Measurements from ENCODE around the gene NHP2. TPM values are rescaled to one million over a fixed set of nuclear protein-coding genes. Genes with fewer than 3 reads are reported as not detected.

Gene NHP2
- total RNA-seq, 4 donors from 2014 or later = 157 to 261 (median 241) TPM

GRCh38 chr5:178125253-178125906, 28.3 kb downstream of the NHP2 start:
- intact Hi-C loops (cut with DNase I; ENCODE audit: low total_unique reads) = loop anchor here (10.0 kb wide), 1 partner anchor 499 kb away; the partner anchor contains the start of gene CLK4

GRCh38 chr5:178123966-178124925, 29.4 kb downstream of the NHP2 start:
- H3K36me3 ChIP-seq = no peaks in the 10 kb centered on the region
- H3K4me3 ChIP-seq = no peak overlapping the region
- no peak for DNase-seq
- in situ Hi-C loops (cut with MboI; ENCODE audit: low sequenced_read_pairs in 4 of 4) (no loop called here), intact Hi-C loops (cut with DNase I; ENCODE audit: low total_unique reads) (loop anchor here (5.0 to 10.0 kb wide), 3 partner anchors 83 to 501 kb away; partner anchors contain the start of gene CLK4)
- peaks cover 37 to 38% of the 10 kb centered on the region in 2 donors for H3K4me1 ChIP-seq
- no peak overlapping the region for H3K27ac ChIP-seq
- no peaks in the 10 kb centered on the region for H3K9me3 ChIP-seq
- no peak for ATAC-seq
- no peak for TF ChIP-seq CTCF (IDR thresholded peaks at IDR 0.05 in 4 of 5, conservative IDR thresholded peaks at IDR 0.05 in 1 of 5)
- no peak for TF ChIP-seq POLR2A (IDR thresholded peaks at IDR 0.05)
- no peaks in the 10 kb centered on the region for H3K27me3 ChIP-seq

More at GRCh38 chr5:178125253-178125906, 28.3 kb downstream of the NHP2 start:
- ATAC-seq (no peak), DNase-seq (no peak)
- Histone ChIP-seq H3K36me3 (no peaks in the 10 kb centered on the region), H3K9me3 (no peaks in the 10 kb centered on the region), H3K4me3 (no peak overlapping the region), H3K27me3 (no peaks in the 10 kb centered on the region), H3K4me1 (peaks cover 34 to 39% of the 10 kb centered on the region in 2 donors), H3K27ac (no peak overlapping the region)
- in situ Hi-C loops (cut with MboI; ENCODE audit: low sequenced_read_pairs in 4 of 4) = no loop called here
- TF ChIP-seq POLR2A (IDR thresholded peaks at IDR 0.05) (no peak), CTCF (IDR thresholded peaks at IDR 0.05 in 4 of 5, conservative IDR thresholded peaks at IDR 0.05 in 1 of 5) (no peak)

- Histone ChIP-seq H3K4me1 (peaks cover 37 to 38% of the 10 kb centered on the region in 2 donors), H3K27ac (no peak overlapping the region), H3K27me3 (no peaks in the 10 kb centered on the region), H3K36me3 (no peaks in the 10 kb centered on the region), H3K4me3 (no peak overlapping the region), H3K9me3 (no peaks in the 10 kb centered on the region)
- no peak for ATAC-seq
- no peak for DNase-seq
- in situ Hi-C loops (cut with MboI; ENCODE audit: low sequenced_read_pairs in 4 of 4) (no loop called here), intact Hi-C loops (cut with DNase I; ENCODE audit: low total_unique reads) (loop anchor here (5.0 to 10.0 kb wide), 3 partner anchors 84 to 501 kb away; partner anchors contain the start of gene CLK4)
- TF ChIP-seq POLR2A (IDR thresholded peaks at IDR 0.05) (no peak), CTCF (IDR thresholded peaks at IDR 0.05 in 4 of 5, conservative IDR thresholded peaks at IDR 0.05 in 1 of 5) (no peak)
These were observed 30.4 kb downstream of the NHP2 start for GRCh38 chr5:178123094-178123965.

GRCh38 chr5:178122346-178122745, 31.3 kb downstream of the NHP2 start:
- H3K4me3 ChIP-seq = peak overlapping the region; percentile 45 to 70 (median 54)
- intact Hi-C loops (cut with DNase I; ENCODE audit: low total_unique reads) (loop anchor here (5.0 to 10.0 kb wide), 3 partner anchors 85 to 502 kb away; partner anchors contain the start of gene CLK4), in situ Hi-C loops (cut with MboI; ENCODE audit: low sequenced_read_pairs in 4 of 4) (no loop called here)
- ATAC-seq (no peak), DNase-seq (no peak)
- no peaks in the 10 kb centered on the region for H3K36me3 ChIP-seq
- no peak for TF ChIP-seq POLR2A (IDR thresholded peaks at IDR 0.05)
- no peak for TF ChIP-seq CTCF (IDR thresholded peaks at IDR 0.05 in 4 of 5, conservative IDR thresholded peaks at IDR 0.05 in 1 of 5)
- no peaks in the 10 kb centered on the region for H3K27me3 ChIP-seq
- peak overlapping the region in 3 of 4 donors; percentile 73 to 85 (median 75) for H3K27ac ChIP-seq
- H3K9me3 ChIP-seq = no peaks in the 10 kb centered on the region
- H3K4me1 ChIP-seq = peaks cover 37 to 38% of the 10 kb centered on the region in 2 donors
